G401 (cell line): Measurements from ENCODE around the gene ARHGEF4. TPM values are rescaled to one million over a fixed set of nuclear protein-coding genes. Genes with fewer than 3 reads are reported as not detected.

Experiments
- DNase-seq: peaks from one replicate; pipeline ENCODE4 v3.0.0-alpha.2; 2015; ENCODE audit warnings: low spot score
- in situ Hi-C: cut with HindIII; loops from 2 replicates; pipeline ENCODE4 v1.10.0; 2016; ENCODE audit warnings: low sequenced_read_pairs, mixed read lengths
- total RNA-seq: library from RNA; depleted of rRNA; stranded (reverse); fragments of >200 nt; shearing (Covaris generic); gene quantifications from 2 replicates; pipeline ENCODE4 v1.2.3, GENCODE V29; 2014

The ARHGEF4 gene
- total RNA-seq, 1 experiment from 2014 or later: 0.10 TPM

GRCh38 chr2:131039908-131040660 is 203.4 kb downstream of the ARHGEF4 start:
- DNase-seq: no peak
- in situ Hi-C loops: no loop called here

- in situ Hi-C loops: no loop called here
- no peak for DNase-seq
Observed at GRCh38 chr2:131040661-131041401, 204.1 kb downstream of the ARHGEF4 start.

GRCh38 chr2:131041402-131042147 is 204.9 kb downstream of the ARHGEF4 start:
- DNase-seq: no peak
- in situ Hi-C loops: no loop called here

- no peak for DNase-seq
Observed at GRCh38 chr2:131042148-131042775, 205.5 kb downstream of the ARHGEF4 start.

GRCh38 chr2:131043199-131044074 is 206.7 kb downstream of the ARHGEF4 start:
- no peak for DNase-seq
- in situ Hi-C loops: no loop called here

More at GRCh38 chr2:131042148-131042775, 205.5 kb downstream of the ARHGEF4 start:
- in situ Hi-C loops: no loop called here

- DNase-seq: no peak
- in situ Hi-C loops: no loop called here
Observed at GRCh38 chr2:131044075-131044756, 207.5 kb downstream of the ARHGEF4 start.

- no peak for DNase-seq
- in situ Hi-C loops: no loop called here
Observed at GRCh38 chr2:131044757-131045150, 208.0 kb downstream of the ARHGEF4 start.

GRCh38 chr2:131045286-131046027 is 208.7 kb downstream of the ARHGEF4 start:
- DNase-seq: no peak
- in situ Hi-C loops: no loop called here

GRCh38 chr2:131046028-131046917 is 209.6 kb downstream of the ARHGEF4 start:
- DNase-seq: peak; percentile 59
- in situ Hi-C loops: no loop called here

GRCh38 chr2:131046918-131047652 is 210.4 kb downstream of the ARHGEF4 start:
- DNase-seq: peak; percentile 79
- in situ Hi-C loops: no loop called here

- DNase-seq: no peak
- in situ Hi-C loops: no loop called here
Observed at GRCh38 chr2:131047920-131048560, 211.3 kb downstream of the ARHGEF4 start.

GRCh38 chr2:131048641-131049040 is 211.9 kb downstream of the ARHGEF4 start:
- DNase-seq: no peak
- in situ Hi-C loops: no loop called here

GRCh38 chr2:131049150-131049718 is 212.5 kb downstream of the ARHGEF4 start:
- in situ Hi-C loops: no loop called here
- DNase-seq: no peak

- in situ Hi-C loops: no loop called here
- no peak for DNase-seq
Observed at GRCh38 chr2:131050896-131051295, 214.2 kb downstream of the ARHGEF4 start.

GRCh38 chr2:131052741-131053263 is 216.1 kb downstream of the ARHGEF4 start:
- in situ Hi-C loops: no loop called here
- no peak for DNase-seq
